Stomach (tissue), 19 donors: ENCODE results near the gene TMIE. TPM values are rescaled to one million over a fixed set of nuclear protein-coding genes. Genes with fewer than 3 reads are reported as not detected.

Experiments used
- DNase-seq, 2 donors: peaks; one replicate each; pipeline versions ENCODE4 v3.0.0 to v3.0.0-alpha.2; 2013 to 2019
- H3K27ac ChIP-seq, 5 donors: fragments of 200-600 bp in 4 of 5; sonication (generic) in 4 of 5; one replicate each; pipeline ENCODE4 v1.5.1; 2013 to 2019; ENCODE audit warnings: mild to moderate bottlenecking in 1 of 5, moderate library complexity in 1 of 5
- H3K27me3 ChIP-seq, 3 donors: fragments of 200-600 bp; sonication (generic); one replicate each; pipeline ENCODE4 v1.5.1; 2017 to 2019; ENCODE audit warnings: mixed run types in 1 of 3
- H3K36me3 ChIP-seq, 4 donors: fragments of 200-600 bp; sonication (generic); 1 replicate in 3 of 4; 2 replicates in 1 of 4; pipeline ENCODE4 v1.5.1; 2016 to 2019
- H3K4me1 ChIP-seq, 4 donors: fragments of 200-600 bp; sonication (generic); one replicate each; pipeline ENCODE4 v1.5.1; 2016 to 2019
- H3K4me3 ChIP-seq, 4 donors: fragments of 200-600 bp; sonication (generic) in 3 of 4; one replicate each; pipeline ENCODE4 v1.5.1; 2016 to 2019; ENCODE audit warnings: mild to moderate bottlenecking in 1 of 4
- H3K9me3 ChIP-seq, 4 donors: fragments of 200-600 bp; sonication (generic); one replicate each; pipeline ENCODE4 v1.5.1; 2016 to 2019
- CTCF ChIP-seq, 7 experiments: fragments of 450-650 bp in 4 of 7; fragments of 200-600 bp in 3 of 7; sonication (generic) in 3 of 7; IDR thresholded peaks; one replicate each; pipeline ENCODE4 v1.5.1; 2016 to 2019; ENCODE audit warnings: antibody characterized with exemption in 7 of 7, control low read depth in 2 of 7, mild to moderate bottlenecking in 1 of 7
- EP300 ChIP-seq: sonication (generic); formaldehyde crosslinking; IDR thresholded peaks from one replicate; pipeline ENCODE4 v1.6.1; 2017; ENCODE audit warnings: antibody characterized with exemption
- POLR2A ChIP-seq, 4 donors: fragments of 450-650 bp; IDR thresholded peaks; one replicate each; pipeline ENCODE4 v1.6.1; 2016; ENCODE audit warnings: antibody characterized with exemption in 4 of 4, control low read depth in 2 of 4, mild to moderate bottlenecking in 1 of 4, moderate library complexity in 1 of 4
- POLR2AphosphoS5 ChIP-seq, 3 donors: sonication (generic); formaldehyde crosslinking; IDR thresholded peaks; one replicate each; pipeline ENCODE4 v1.6.1; 2016; ENCODE audit warnings: antibody characterized with exemption in 3 of 3
- WGBS, 5 donors: extraction: QIAGEN DNeasy Blood & Tissue Kit in 3 of 5; methylation state at CpG; one replicate each; pipeline versions ENCODE4 v1.1.5 to v1.1.7; 2013 to 2018; 5-methylcytosine and 5-hydroxymethylcytosine counted together
- intact Hi-C: fragments of 100-400 bp; cut with DNase I; formaldehyde crosslinking; loops from one replicate; pipeline ENCODE4 v1.15.1; 2023; ENCODE audit warnings: low total_unique reads
- long read RNA-seq, 10 donors: transcript quantifications; one replicate each; lab custom pipeline, GENCODE V29; 2026
- polyA plus RNA-seq, 3 donors: library from polyadenylated mRNA; stranded (reverse); fragments of 200-250 nt; gene quantifications; one replicate each; pipeline ENCODE4 v1.2.3, GENCODE V29; 2013
- total RNA-seq, 5 donors: library from RNA; depleted of rRNA; stranded (reverse); fragments of >200 nt; gene quantifications; one replicate each; pipeline versions ENCODE4 v1.1.0 to v1.2.3, GENCODE V29; 2014 to 2016
- donor health status: healthy with polysubstance abuse.
- donor health status: Bipolar disorder and iron deficiency.
- donor health status: healthy.

Gene TMIE
- under 1 TPM in 1 of 5 donors, not detected in 4; 0.55 TPM for total RNA-seq
- 1 to 10 TPM in 1 of 3 donors, under 1 TPM in 1, not detected in 1; 0.46 to 1.0 TPM for polyA plus RNA-seq
- long read RNA-seq, donor 1, partial matches to known transcripts, result 0 of 1 reads
- long read RNA-seq, donor 1, other reads (novel, unspliced or antisense), result 0 of 1 reads
- long read RNA-seq, donor 2, partial matches to known transcripts, result 0 of 1 reads
- long read RNA-seq, donor 2, other reads (novel, unspliced or antisense), result 0 of 1 reads
- long read RNA-seq, donor 3, result 0 reads
- long read RNA-seq, donor 4, result 0 reads
- long read RNA-seq, donor 5, result 0 reads
- long read RNA-seq, donor 6, result 0 reads
- long read RNA-seq, donor 7, result 0 reads
- long read RNA-seq, donor 8, result 0 reads
- long read RNA-seq, donor 9, result 0 reads
- long read RNA-seq, donor 10, result 0 reads

- no peaks in the 10 kb centered on the region for H3K9me3 ChIP-seq
- intact Hi-C loops, result no loop called here
- no peaks in the 10 kb centered on the region for H3K36me3 ChIP-seq
- H3K4me3 ChIP-seq, result peak within 1 kb of the TSS; percentile 35 to 48 (median 42)
- WGBS, 5 donors, result 5 to 20% (median 9%) methylated on average over 2 to 51 of the region's 51 CpGs
- peak within 1 kb of the TSS in 1 of 5 donors; percentile 24 for H3K27ac ChIP-seq
- no peak for TF ChIP-seq POLR2AphosphoS5 (IDR thresholded peaks at IDR 0.05)
- TF ChIP-seq POLR2A (IDR thresholded peaks at IDR 0.05), result no peak
- TF ChIP-seq EP300, result no peak
- TF ChIP-seq CTCF (IDR thresholded peaks at IDR 0.05), result no peak
- peaks cover 0 to 26% (median 17%) of the 10 kb centered on the region in 3 donors for H3K27me3 ChIP-seq
- DNase-seq, result peak in 1 of 2 donors; percentile 47
- peaks cover 18 to 46% (median 27%) of the 10 kb centered on the region in 4 donors for H3K4me1 ChIP-seq
Observed at GRCh38 chr3:46701181-46701939, at the start of gene TMIE. Gene TMIE (plus strand): TSS chr3:46701392. CDS start chr3:46701488, 96 bp downstream.

GRCh38 chr3:46655271-46655670 is 45.9 kb upstream of the TMIE start:
- H3K4me3 ChIP-seq, result no peak overlapping the region
- no peaks in the 10 kb centered on the region for H3K4me1 ChIP-seq
- WGBS, 5 donors, result 72 to 85% (median 77%) methylated on average over 6 of the region's 6 CpGs
- intact Hi-C loops, result no loop called here
- no peaks in the 10 kb centered on the region for H3K27me3 ChIP-seq
- peaks cover 0 to 11% (median 6%) of the 10 kb centered on the region in 4 donors for H3K9me3 ChIP-seq
- DNase-seq, result no peak
- no peaks in the 10 kb centered on the region for H3K36me3 ChIP-seq
- TF ChIP-seq CTCF (IDR thresholded peaks at IDR 0.05), result no peak
- TF ChIP-seq POLR2AphosphoS5 (IDR thresholded peaks at IDR 0.05), result no peak
- no peak for TF ChIP-seq EP300
- TF ChIP-seq POLR2A (IDR thresholded peaks at IDR 0.05), result no peak
- H3K27ac ChIP-seq, result no peak overlapping the region

GRCh38 chr3:46656778-46657556 is 44.2 kb upstream of the TMIE start:
- Histone ChIP-seq H3K9me3 (peaks cover 0 to 8% (median 3%) of the 10 kb centered on the region in 4 donors), H3K4me3 (no peak overlapping the region), H3K27ac (no peak overlapping the region), H3K4me1 (peaks cover 0 to 7% (median under 1%) of the 10 kb centered on the region in 4 donors), H3K36me3 (no peaks in the 10 kb centered on the region), H3K27me3 (no peaks in the 10 kb centered on the region)
- WGBS, 5 donors, result 65 to 83% (median 77%) methylated on average over 9 of the region's 9 CpGs
- intact Hi-C loops, result no loop called here
- TF ChIP-seq CTCF (IDR thresholded peaks at IDR 0.05) (no peak), POLR2A (IDR thresholded peaks at IDR 0.05) (no peak), EP300 (no peak), POLR2AphosphoS5 (IDR thresholded peaks at IDR 0.05) (no peak)
- no peak for DNase-seq

GRCh38 chr3:46659285-46659684 is 41.9 kb upstream of the TMIE start:
- no peak for DNase-seq
- Histone ChIP-seq H3K27me3 (no peaks in the 10 kb centered on the region), H3K4me1 (peaks cover 0 to 22% (median 14%) of the 10 kb centered on the region in 4 donors), H3K9me3 (no peaks in the 10 kb centered on the region), H3K27ac (no peak overlapping the region), H3K4me3 (no peak overlapping the region), H3K36me3 (no peaks in the 10 kb centered on the region)
- WGBS, 5 donors, result 87 to 90% (median 88%) methylated on average over 8 of the region's 8 CpGs
- intact Hi-C loops, result no loop called here
- TF ChIP-seq CTCF (IDR thresholded peaks at IDR 0.05), result no peak
- no peak for TF ChIP-seq POLR2A (IDR thresholded peaks at IDR 0.05)
- no peak for TF ChIP-seq POLR2AphosphoS5 (IDR thresholded peaks at IDR 0.05)
- no peak for TF ChIP-seq EP300
